ENCODE measurements around the gene HSPA5. TPM values are rescaled to one million over a fixed set of nuclear protein-coding genes. Genes with fewer than 3 reads are reported as not detected.

HSPA5 gene
- total and polyA plus RNA-seq, 10 of the 15 experiments (the other 5 are each of a cell fraction or from before 2014, with no cell fraction given): 39.8 to 517 (median 105) TPM

- TF ChIP-seq ZBTB11 (CRISPR knock-in tag; IDR thresholded peaks at IDR 0.05) (no peak), BCL3 (IDR thresholded peaks at IDR 0.05; ENCODE audit: borderline replicate concordance, insufficient read depth, low read depth, low read length, poor library complexity, severe bottlenecking) (no peak), ELK1 (IDR thresholded peaks at IDR 0.05; ENCODE audit: low read depth, low read length) (no peak), MEF2B (IDR thresholded peaks at IDR 0.05; ENCODE audit: partially characterized antibody, poor library complexity, severe bottlenecking) (no peak)
Observed at GRCh38 chr9:125260561-125260960, 19.4 kb upstream of the HSPA5 start (continued).
